A549 (cell line): ENCODE results near the gene HIF1AN. TPM values are rescaled to one million over a fixed set of nuclear protein-coding genes. Genes with fewer than 3 reads are reported as not detected.

Source experiments
- ATAC-seq, 2 experiments: fragments of 200-7000 bp in 1 of 2; fragments of >200 bp in 1 of 2; cut with Nextera tagmentation in 1 of 2; cut with Tn5 transposase in 1 of 2; 3 replicates each; pipeline versions ENCODE4 v1.8.0 to v1.9.1; 2018 to 2020; ENCODE audit warnings: mild to moderate bottlenecking in 1 of 2, moderate library complexity in 1 of 2
- CTCF ChIA-PET: fragments of 300-600 bp; sonication (Branson Sonifier 250); formaldehyde crosslinking; extraction: SDS; loops from one replicate; lab custom pipeline; 2021; ENCODE audit warnings: antibody characterized with exemption, inconsistent platforms; lab: Yijun Ruan, JAX
- POLR2A ChIA-PET: fragments of 350-600 bp; formaldehyde crosslinking; extraction: SDS; loops from one replicate; lab custom pipeline; 2021; ENCODE audit warnings: antibody characterized with exemption, inconsistent platforms; lab: Yijun Ruan, JAX
- DNase-seq, 2 experiments: peaks; one replicate each; pipeline versions ENCODE4 v3.0.0 to v3.0.0-alpha.2; 2011 to 2016; ENCODE audit warnings: low read depth in 1 of 2, low spot score in 1 of 2
- FAIRE-seq: peaks from 2 replicates; lab custom pipeline; 2011; peaks lifted over from hg19 to GRCh38; lab: Jason Lieb, UNC
- H3K27ac ChIP-seq, 2 experiments: fragments of >200 bp; sonication (Bioruptor Twin); formaldehyde crosslinking; 3 replicates each; pipeline ENCODE4 v1.5.1; 2016 to 2017
- H3K4me1 ChIP-seq: fragments of >200 bp; sonication (Bioruptor Twin); formaldehyde crosslinking; 3 replicates; pipeline ENCODE4 v1.6.1; 2016
- H3K4me2 ChIP-seq: fragments of >200 bp; sonication (Bioruptor Twin); formaldehyde crosslinking; 3 replicates; pipeline ENCODE4 v1.6.1; 2016
- H3K4me3 ChIP-seq: fragments of >200 bp; sonication (Bioruptor Twin); formaldehyde crosslinking; 3 replicates; pipeline ENCODE4 v1.5.1; 2016
- H3K9me3 ChIP-seq: fragments of >200 bp; sonication (Bioruptor Twin); formaldehyde crosslinking; 3 replicates; pipeline ENCODE4 v1.6.1; 2016
- CBX2 ChIP-seq: fragments of 200-600 bp; sonication (generic); IDR thresholded peaks from 2 replicates; pipeline ENCODE4 v1.6.1; 2016; ENCODE audit warnings: low read depth, mild to moderate bottlenecking, borderline replicate concordance
- CEBPB ChIP-seq, 2 experiments: fragments of >200 bp in 1 of 2; sonication (Bioruptor Twin) in 1 of 2; formaldehyde crosslinking in 1 of 2; IDR thresholded peaks; 2 replicates each; pipeline ENCODE4 v1.6.1; 2012 to 2016
- CHD2 ChIP-seq: fragments of 150-350 bp; IDR thresholded peaks from 2 replicates; pipeline ENCODE4 v1.6.1; 2014; ENCODE audit warnings: low read length; ENCODE audit not compliant: partially characterized antibody
- CTCF ChIP-seq: fragments of >200 bp; sonication (Bioruptor Twin); formaldehyde crosslinking; IDR thresholded peaks from 3 replicates; pipeline ENCODE4 v1.5.1; 2016
- E2F6 ChIP-seq: IDR thresholded peaks from 2 replicates; pipeline ENCODE4 v1.6.1; 2012; ENCODE audit warnings: low read depth, borderline replicate concordance
- EHF ChIP-seq: fragments of 250-450 bp; sonication (Bioruptor Pico); IDR thresholded peaks from 2 replicates; pipeline ENCODE4 v1.5.0; 2020; ENCODE audit warnings: mild to moderate bottlenecking
- EHMT2 ChIP-seq: fragments of 200-600 bp; sonication (generic); IDR thresholded peaks from 2 replicates; pipeline ENCODE4 v1.6.1; 2016; ENCODE audit warnings: antibody characterized with exemption, low read depth, mild to moderate bottlenecking, moderate library complexity
- FOSB ChIP-seq: fragments of 250-450 bp; sonication (Bioruptor Pico); IDR thresholded peaks from 2 replicates; pipeline ENCODE4 v1.5.0; 2020; ENCODE audit warnings: mild to moderate bottlenecking, moderate library complexity
- FOSL2 ChIP-seq, 2 experiments: fragments of 450-650 bp in 1 of 2; fragments of >200 bp in 1 of 2; sonication (Bioruptor Twin) in 1 of 2; formaldehyde crosslinking; IDR thresholded peaks; 2 replicates each; pipeline versions ENCODE4 v1.5.0 to v1.6.1; 2016 to 2020; ENCODE audit warnings: mild to moderate bottlenecking in 1 of 2, moderate library complexity in 1 of 2
- GATA3 ChIP-seq: IDR thresholded peaks from 2 replicates; pipeline ENCODE4 v1.6.1; 2012; ENCODE audit warnings: borderline replicate concordance
- HES2 ChIP-seq: fragments of >200 bp; sonication (Bioruptor Twin); formaldehyde crosslinking; IDR thresholded peaks from 2 replicates; pipeline ENCODE4 v1.6.1; 2016
- HOXA7 ChIP-seq: fragments of 250-450 bp; sonication (Bioruptor Pico); IDR thresholded peaks from 2 replicates; pipeline ENCODE4 v1.5.0; 2020; ENCODE audit warnings: mild to moderate bottlenecking, moderate library complexity
- HOXB13 ChIP-seq: fragments of 250-450 bp; sonication (Bioruptor Pico); IDR thresholded peaks from 2 replicates; pipeline ENCODE4 v1.5.0; 2020; ENCODE audit warnings: low read depth, mild to moderate bottlenecking, moderate library complexity
- JUNB ChIP-seq: fragments of >200 bp; sonication (Bioruptor Twin); formaldehyde crosslinking; IDR thresholded peaks from 2 replicates; pipeline ENCODE4 v1.6.1; 2016
- KDM1A ChIP-seq: fragments of 200-600 bp; sonication (generic); IDR thresholded peaks from 2 replicates; pipeline ENCODE4 v1.6.1; 2016; ENCODE audit warnings: low read depth, mild to moderate bottlenecking
- KDM5A ChIP-seq: fragments of 200-600 bp; sonication (generic); IDR thresholded peaks from 2 replicates; pipeline ENCODE4 v1.6.1; 2016; ENCODE audit warnings: antibody characterized with exemption, mild to moderate bottlenecking
- MAFK ChIP-seq: fragments of 450-650 bp; IDR thresholded peaks from 2 replicates; pipeline ENCODE4 v1.6.1; 2014; ENCODE audit not compliant: partially characterized antibody
- MAZ ChIP-seq: fragments of 150-350 bp; IDR thresholded peaks from 2 replicates; pipeline ENCODE4 v1.6.1; 2014; ENCODE audit warnings: antibody characterized with exemption, low read depth, low read length, borderline replicate concordance
- POLR2A ChIP-seq: IDR thresholded peaks from 2 replicates; pipeline ENCODE4 v1.6.1; 2012; ENCODE audit warnings: mild to moderate bottlenecking, low read length
- POLR2AphosphoS2 ChIP-seq: conservative IDR thresholded peaks from 2 replicates; pipeline ENCODE4 v1.6.1; 2012; ENCODE audit warnings: low read length, improper control_type of control experiment, inconsistent platforms
- RCOR1 ChIP-seq: fragments of 150-350 bp; IDR thresholded peaks from 2 replicates; pipeline ENCODE4 v1.6.1; 2014; ENCODE audit warnings: antibody characterized with exemption, low read length, low read depth
- RFX5 ChIP-seq: fragments of 450-650 bp; IDR thresholded peaks from 2 replicates; pipeline ENCODE4 v1.7.1; 2014; ENCODE audit warnings: antibody characterized with exemption, mild to moderate bottlenecking, moderate library complexity
- RNF2 ChIP-seq: fragments of 200-600 bp; sonication (generic); IDR thresholded peaks from 2 replicates; pipeline ENCODE4 v1.6.1; 2016; ENCODE audit warnings: low read depth, mild to moderate bottlenecking, antibody characterized with exemption, moderate library complexity, borderline replicate concordance
- TFCP2L1 ChIP-seq: fragments of 250-450 bp; sonication (Bioruptor Pico); IDR thresholded peaks from 2 replicates; pipeline ENCODE4 v1.5.0; 2021; ENCODE audit warnings: mild to moderate bottlenecking
- USF2 ChIP-seq: fragments of 450-650 bp; IDR thresholded peaks from 2 replicates; pipeline ENCODE4 v1.6.1; 2014; ENCODE audit warnings: antibody characterized with exemption
- ZFP36 ChIP-seq: fragments of 450-650 bp; IDR thresholded peaks from 2 replicates; pipeline ENCODE4 v1.6.1; 2014; ENCODE audit warnings: borderline replicate concordance; ENCODE audit not compliant: partially characterized antibody
- WGBS: methylation state at CpG from one replicate; pipeline ENCODE4 v1.1.6; 2017; ENCODE audit errors: missing lambda C conversion rate; 5-methylcytosine and 5-hydroxymethylcytosine counted together
- polyA plus RNA-seq, 4 experiments: library from polyadenylated mRNA; depleted of rRNA in 3 of 4; stranded (reverse); fragments of >200 nt; fragmentation: RNase III in 1 of 4; extraction: RNeasy Plus Mini Kit Qiagen cat#74134 plus additional on column Dnase treatment in 1 of 4; gene quantifications; 2 replicates in 3 of 4; 3 replicates in 1 of 4; pipeline ENCODE4 v1.2.3, GENCODE V29; 2011 to 2017

HIF1AN gene
- polyA plus RNA-seq, 2 of the 4 experiments (the other 2 are of a cell fraction) = 15.3 to 21.6 TPM

GRCh38 chr10:100506596-100507356, 29.0 kb upstream of the HIF1AN start:
- DNase-seq = peak; percentile 11 to 35
- 75% methylated on average over 5 of the region's 5 CpGs for WGBS
- ChIA-PET POLR2A (no interaction called here), CTCF (interaction anchor here (1.0 to 23.5 kb wide), 10 partner anchors 14 to 372 kb away, joined by 3 to 381 read pairs (median 34); partner anchors contain the start of genes PKD2L1, SCD and SEC31B)
- no peak overlapping the region for H3K4me2 ChIP-seq
- peak; percentile 79 to 82; a peak in 5 of 6 replicates for ATAC-seq
- TF ChIP-seq JUNB (0 out of 2 replicates have a peak, but pooled peaks have one; percentile 18), FOSL2 (IDR thresholded peaks at IDR 0.05) (peak; percentile 54; the same call in 1 of the 2 replicates), FOSL2 (CRISPR knock-in tag; IDR thresholded peaks at IDR 0.05) (peak; percentile 58), POLR2A (no peak)
- TF ChIP-seq, all 56 proteins: peak for 2
- H3K4me1 ChIP-seq = peaks cover 10% of the 10 kb centered on the region; the same call in 2 of the 3 replicates
- 0 out of 6 replicates have a peak overlapping the region, but pooled peaks of 1 of the 2 experiments have one; percentile 10 for H3K27ac ChIP-seq
- no peak for FAIRE-seq
- H3K4me3 ChIP-seq = no peak overlapping the region
- H3K9me3 ChIP-seq = no peaks in the 10 kb centered on the region

GRCh38 chr10:100507357-100507732, 28.4 kb upstream of the HIF1AN start:
- ChIA-PET CTCF (interaction anchor here (1.0 to 23.5 kb wide), 16 partner anchors 13 to 371 kb away, joined by 3 to 381 read pairs (median 11); partner anchors contain the start of genes PKD2L1, SCD and SEC31B), POLR2A (no interaction called here)
- Histone ChIP-seq H3K27ac (no peak overlapping the region), H3K4me3 (no peak overlapping the region), H3K9me3 (no peaks in the 10 kb centered on the region), H3K4me2 (no peak overlapping the region), H3K4me1 (peaks cover 10% of the 10 kb centered on the region; the same call in 2 of the 3 replicates)
- FAIRE-seq (no peak), ATAC-seq (no peak), DNase-seq (no peak)
- TF ChIP-seq CBX2 = no peak
- TF ChIP-seq CEBPB (IDR thresholded peaks at IDR 0.05) = no peak
- TF ChIP-seq E2F6 = no peak
- no peak for TF ChIP-seq CTCF
- TF ChIP-seq KDM5A = no peak
- no peak for TF ChIP-seq EHMT2
- TF ChIP-seq POLR2AphosphoS2 = no peak
- TF ChIP-seq FOSB = no peak
- TF ChIP-seq MAZ = no peak
- no peak for TF ChIP-seq RFX5
- no peak for TF ChIP-seq RNF2
- TF ChIP-seq RCOR1 = no peak
- TF ChIP-seq HOXB13 (CRISPR knock-in tag) = no peak
- no peak for TF ChIP-seq TFCP2L1 (CRISPR knock-in tag)
- WGBS = 76% methylated on average over 4 of the region's 5 CpGs

- Histone ChIP-seq H3K4me1 (peaks cover 10% of the 10 kb centered on the region; the same call in 2 of the 3 replicates), H3K9me3 (no peaks in the 10 kb centered on the region), H3K4me3 (no peak overlapping the region), H3K4me2 (no peak overlapping the region), H3K27ac (no peak overlapping the region)
- WGBS = 0% methylated on average over 1 of the region's 1 CpG
- ATAC-seq (peak in 1 of 2 experiments; percentile 44; a peak in 2 of 6 replicates), DNase-seq (no peak), FAIRE-seq (no peak)
- TF ChIP-seq EHF (CRISPR knock-in tag) = no peak
- no peak for TF ChIP-seq FOSL2 (IDR thresholded peaks at IDR 0.05)
- no peak for TF ChIP-seq FOSL2 (CRISPR knock-in tag; IDR thresholded peaks at IDR 0.05)
- no peak for TF ChIP-seq HOXA7 (CRISPR knock-in tag)
- no peak for TF ChIP-seq KDM1A
- TF ChIP-seq CHD2 = no peak
- no peak for TF ChIP-seq ZFP36
- TF ChIP-seq USF2 = no peak
- no peak for TF ChIP-seq RNF2
- no peak for TF ChIP-seq GATA3
- no peak for TF ChIP-seq HES2
- no peak for TF ChIP-seq MAFK
- CTCF ChIA-PET = interaction anchor here (0.8 to 23.5 kb wide), 25 partner anchors 12 to 623 kb away, joined by 3 to 381 read pairs (median 5); partner anchors contain the start of genes PKD2L1, SCD and SEC31B
- POLR2A ChIA-PET = interaction anchor here (1.0 kb wide), 1 partner anchor 135 kb away, joined by 4 read pairs; no protein-coding TSS in a partner anchor
Measured at GRCh38 chr10:100508266-100508665, 27.5 kb upstream of the HIF1AN start.
